MM.1S (cell line): ENCODE results near the gene CHML.

ENCODE experiments used
- DNase-seq: peaks from one replicate; pipeline ENCODE4 v3.0.0-alpha.2; 2015
- H2AFZ ChIP-seq: fragments of 300-600 bp; sonication (generic); 2 replicates; pipeline ENCODE4 v1.6.0; 2016; ENCODE audit warnings: antibody characterized with exemption, low read length
- H3F3A ChIP-seq: fragments of 300-600 bp; sonication (generic); 2 replicates; pipeline ENCODE4 v1.6.1; 2016; ENCODE audit warnings: mild to moderate bottlenecking, antibody characterized with exemption, low read length, moderate library complexity, mixed read lengths; ENCODE audit not compliant: insufficient read depth
- H3K27ac ChIP-seq: fragments of 300-600 bp; sonication (generic); 2 replicates; pipeline ENCODE4 v1.5.1; 2016; ENCODE audit warnings: mild to moderate bottlenecking, low read length
- H3K27me3 ChIP-seq: fragments of 300-600 bp; sonication (generic); replicated peaks from 2 replicates; pipeline ENCODE4 v1.6.0; 2016; ENCODE audit warnings: low read length; ENCODE audit not compliant: insufficient read depth
- H3K36me3 ChIP-seq: fragments of 300-600 bp; sonication (generic); replicated peaks from 2 replicates; pipeline ENCODE4 v1.6.1; 2016; ENCODE audit warnings: mild to moderate bottlenecking, low read length, mixed read lengths; ENCODE audit not compliant: insufficient read depth
- H3K4me1 ChIP-seq: fragments of 300-600 bp; sonication (generic); 2 replicates; pipeline ENCODE4 v1.6.1; 2016; ENCODE audit warnings: low read length, mixed read lengths
- H3K4me2 ChIP-seq: fragments of 300-600 bp; sonication (generic); 2 replicates; pipeline ENCODE4 v1.6.0; 2016; ENCODE audit warnings: low read depth, low read length
- H3K4me3 ChIP-seq: fragments of 300-600 bp; sonication (generic); 2 replicates; pipeline ENCODE4 v1.5.1; 2016; ENCODE audit warnings: low read length, mixed read lengths
- H3K79me2 ChIP-seq: fragments of 300-600 bp; sonication (generic); 2 replicates; pipeline ENCODE4 v1.6.1; 2016; ENCODE audit warnings: mixed run types, low read length, mixed read lengths
- H3K9ac ChIP-seq: fragments of 300-600 bp; sonication (generic); 2 replicates; pipeline ENCODE4 v1.6.1; 2016; ENCODE audit warnings: low read length, mixed read lengths
- H3K9me2 ChIP-seq: fragments of 300-600 bp; sonication (generic); replicated peaks from 2 replicates; pipeline ENCODE4 v1.6.1; 2016; ENCODE audit warnings: mild to moderate bottlenecking, low read length, mixed read lengths; ENCODE audit not compliant: insufficient read depth
- H3K9me3 ChIP-seq: fragments of 300-600 bp; sonication (generic); replicated peaks from 2 replicates; pipeline ENCODE4 v1.6.1; 2016; ENCODE audit warnings: mild to moderate bottlenecking, low read length, mixed read lengths; ENCODE audit not compliant: insufficient read depth
- H4K20me1 ChIP-seq: fragments of 300-600 bp; sonication (generic); 2 replicates; pipeline ENCODE4 v1.6.1; 2016; ENCODE audit warnings: mild to moderate bottlenecking, low read length, moderate library complexity, mixed read lengths; ENCODE audit not compliant: insufficient read depth
- CTCF ChIP-seq: fragments of 300-600 bp; sonication (generic); IDR thresholded peaks from 2 replicates; pipeline ENCODE4 v1.5.1; 2016; ENCODE audit warnings: antibody characterized with exemption, low read length, mixed read lengths
- EZH2 ChIP-seq: fragments of 300-600 bp; sonication (generic); optimal IDR thresholded peaks from 2 replicates; pipeline ENCODE3; 2017; ENCODE audit warnings: low read depth, mild to moderate bottlenecking, antibody characterized with exemption, low read length, mixed read lengths
- EZH2phosphoT487 ChIP-seq: fragments of 300-600 bp; sonication (generic); IDR thresholded peaks from 2 replicates; pipeline ENCODE4 v1.6.1; 2018; ENCODE audit warnings: antibody characterized with exemption, low read length

The CHML gene

GRCh38 chr1:241611063-241611462 is 29.1 kb downstream of the CHML start:
- Histone ChIP-seq H3K9me3 (no peaks in the 10 kb centered on the region), H2AFZ (no peak overlapping the region), H3K36me3 (no peaks in the 10 kb centered on the region), H4K20me1 (no peaks in the 10 kb centered on the region), H3K4me2 (no peak overlapping the region), H3K9ac (no peak overlapping the region), H3F3A (no peaks in the 10 kb centered on the region), H3K4me3 (no peak overlapping the region), H3K9me2 (no peaks in the 10 kb centered on the region), H3K79me2 (no peaks in the 10 kb centered on the region), H3K27ac (no peak overlapping the region), H3K4me1 (no peaks in the 10 kb centered on the region), H3K27me3 (no peaks in the 10 kb centered on the region)
- peak; percentile 85 for DNase-seq
- TF ChIP-seq EZH2 (no peak), EZH2phosphoT487 (no peak), CTCF (peak; percentile 73)

- Histone ChIP-seq H3K9me3 (no peaks in the 10 kb centered on the region), H3K4me2 (no peak overlapping the region), H3K79me2 (no peaks in the 10 kb centered on the region), H3K27me3 (no peaks in the 10 kb centered on the region), H3F3A (no peaks in the 10 kb centered on the region), H4K20me1 (no peaks in the 10 kb centered on the region), H2AFZ (no peak overlapping the region), H3K4me3 (no peak overlapping the region), H3K9ac (no peak overlapping the region), H3K9me2 (no peaks in the 10 kb centered on the region), H3K4me1 (no peaks in the 10 kb centered on the region), H3K27ac (no peak overlapping the region), H3K36me3 (no peaks in the 10 kb centered on the region)
- DNase-seq = no peak
- TF ChIP-seq CTCF = no peak
- no peak for TF ChIP-seq EZH2phosphoT487
- TF ChIP-seq EZH2 = no peak
Measured at GRCh38 chr1:241610056-241610815, 29.9 kb downstream of the CHML start.

GRCh38 chr1:241608379-241609033 is 31.7 kb downstream of the CHML start:
- H3K4me1 ChIP-seq = no peaks in the 10 kb centered on the region
- H3K9me2 ChIP-seq = no peaks in the 10 kb centered on the region
- no peaks in the 10 kb centered on the region for H4K20me1 ChIP-seq
- DNase-seq = no peak
- no peaks in the 10 kb centered on the region for H3K27me3 ChIP-seq
- H3K36me3 ChIP-seq = no peaks in the 10 kb centered on the region
- H3K4me3 ChIP-seq = no peak overlapping the region
- no peak overlapping the region for H3K27ac ChIP-seq
- TF ChIP-seq CTCF (no peak), EZH2 (no peak), EZH2phosphoT487 (no peak)
- H2AFZ ChIP-seq = no peak overlapping the region
- H3F3A ChIP-seq = no peaks in the 10 kb centered on the region
- no peaks in the 10 kb centered on the region for H3K79me2 ChIP-seq
- H3K9me3 ChIP-seq = no peaks in the 10 kb centered on the region
- H3K9ac ChIP-seq = no peak overlapping the region
- no peak overlapping the region for H3K4me2 ChIP-seq
